Measurements from ENCODE around the gene LMNB1.

DNA sequence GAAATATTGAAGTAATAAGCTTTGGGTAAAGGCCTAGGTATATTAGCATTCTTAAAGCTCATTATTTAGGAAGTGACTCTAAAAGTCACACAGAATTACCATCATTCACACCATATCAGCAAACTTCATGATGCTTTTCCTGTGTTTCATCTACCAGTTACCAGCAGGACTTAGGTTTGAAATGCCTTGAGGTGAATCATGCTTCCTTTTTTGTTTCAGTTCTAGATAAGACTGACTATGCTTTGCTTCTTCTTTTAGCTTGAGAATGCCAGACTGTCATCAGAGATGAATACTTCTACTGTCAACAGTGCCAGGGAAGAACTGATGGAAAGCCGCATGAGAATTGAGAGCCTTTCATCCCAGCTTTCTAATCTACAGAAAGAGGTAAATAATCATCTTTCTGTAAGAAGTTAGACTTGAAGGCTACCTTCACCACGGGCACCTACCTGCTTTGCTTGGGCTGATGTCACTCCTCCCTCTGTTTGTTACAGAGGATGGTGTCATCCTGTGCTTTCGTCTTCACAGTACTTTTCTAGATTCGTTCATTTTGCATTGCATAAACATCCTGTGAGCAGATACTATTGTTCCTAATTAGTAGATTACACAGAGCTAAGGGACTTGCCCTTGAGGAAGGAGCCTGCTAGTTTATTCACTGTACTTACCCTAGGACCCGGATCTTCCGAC lies 34.7 kb downstream of the LMNB1 start:
- no peak for TF ChIP-seq CTCF (IDR thresholded peaks at IDR 0.05; ENCODE audit: insufficient read depth, low read length, poor library complexity, severe bottlenecking)
- TF ChIP-seq EZH2phosphoT487 (conservative IDR thresholded peaks at IDR 0.05; ENCODE audit: low read length), result no peak
